Vagina (tissue), 2 donors: Measurements from ENCODE around the gene ZAR1L.

ENCODE experiments used
- POLR2A ChIP-seq, 2 donors: fragments of 450-650 bp; IDR thresholded peaks; one replicate each; pipeline ENCODE4 v1.6.1; 2017; ENCODE audit warnings: antibody characterized with exemption in 2 of 2, mild to moderate bottlenecking in 2 of 2, moderate library complexity in 2 of 2
- POLR2AphosphoS5 ChIP-seq, 2 donors: sonication (generic); formaldehyde crosslinking; IDR thresholded peaks; one replicate each; pipeline ENCODE4 v1.9.0; 2017; ENCODE audit warnings: antibody characterized with exemption in 2 of 2, mild to moderate bottlenecking in 2 of 2, low read depth in 1 of 2; ENCODE audit not compliant: insufficient read depth in 1 of 2
- TF ChIP-seq, protein P1 (sequence below), 3 experiments: fragments of 450-650 bp in 2 of 3; fragments of 200-600 bp in 1 of 3; sonication (generic) in 1 of 3; IDR thresholded peaks; one replicate each; pipeline ENCODE4 v1.5.1; 2017 to 2019; ENCODE audit warnings: antibody characterized with exemption in 3 of 3, mild to moderate bottlenecking in 2 of 3, moderate library complexity in 2 of 3

DNA sequence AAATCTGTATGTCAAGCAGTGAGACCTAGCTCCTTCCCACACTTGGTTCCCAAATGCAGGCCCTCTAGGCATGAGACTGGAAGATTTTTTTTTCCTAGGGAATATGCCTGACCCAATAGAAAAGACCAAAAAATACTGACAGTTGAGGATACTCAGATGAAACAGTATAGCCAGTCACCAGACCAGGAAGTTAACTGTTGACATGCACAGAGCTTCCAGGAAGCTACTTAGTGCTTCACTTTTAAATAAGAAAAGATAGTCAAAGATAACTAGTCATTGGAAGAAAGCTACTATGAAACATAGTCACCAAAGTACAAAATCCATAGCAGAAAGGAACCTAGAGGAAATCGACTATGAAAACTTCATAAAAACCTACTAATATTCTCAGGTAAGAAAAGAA, 32.5 kb upstream of the ZAR1L start:
- no peak for TF ChIP-seq POLR2A (IDR thresholded peaks at IDR 0.05)
- TF ChIP-seq, protein P1, sequence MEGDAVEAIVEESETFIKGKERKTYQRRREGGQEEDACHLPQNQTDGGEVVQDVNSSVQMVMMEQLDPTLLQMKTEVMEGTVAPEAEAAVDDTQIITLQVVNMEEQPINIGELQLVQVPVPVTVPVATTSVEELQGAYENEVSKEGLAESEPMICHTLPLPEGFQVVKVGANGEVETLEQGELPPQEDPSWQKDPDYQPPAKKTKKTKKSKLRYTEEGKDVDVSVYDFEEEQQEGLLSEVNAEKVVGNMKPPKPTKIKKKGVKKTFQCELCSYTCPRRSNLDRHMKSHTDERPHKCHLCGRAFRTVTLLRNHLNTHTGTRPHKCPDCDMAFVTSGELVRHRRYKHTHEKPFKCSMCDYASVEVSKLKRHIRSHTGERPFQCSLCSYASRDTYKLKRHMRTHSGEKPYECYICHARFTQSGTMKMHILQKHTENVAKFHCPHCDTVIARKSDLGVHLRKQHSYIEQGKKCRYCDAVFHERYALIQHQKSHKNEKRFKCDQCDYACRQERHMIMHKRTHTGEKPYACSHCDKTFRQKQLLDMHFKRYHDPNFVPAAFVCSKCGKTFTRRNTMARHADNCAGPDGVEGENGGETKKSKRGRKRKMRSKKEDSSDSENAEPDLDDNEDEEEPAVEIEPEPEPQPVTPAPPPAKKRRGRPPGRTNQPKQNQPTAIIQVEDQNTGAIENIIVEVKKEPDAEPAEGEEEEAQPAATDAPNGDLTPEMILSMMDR (IDR thresholded peaks at IDR 0.05) = no peak
- no peak for TF ChIP-seq POLR2AphosphoS5 (IDR thresholded peaks at IDR 0.05; ENCODE audit: insufficient read depth in 1 of 2, low read depth in 1 of 2)
